GM13976 (cell line): Measurements from ENCODE around the gene LENG8.
A peak's percentile ranks its signal among the peaks of the same experiment; 100 is the strongest.

ENCODE experiments used
- DNase-seq: peaks from one replicate; pipeline ENCODE4 v3.0.0; 2012; ENCODE audit warnings: low spot score
- CTCF ChIP-seq: IDR thresholded peaks from 2 replicates; pipeline ENCODE4 v1.5.1; 2012; ENCODE audit warnings: borderline replicate concordance, mild to moderate bottlenecking; ENCODE audit not compliant: insufficient read depth; ENCODE audit errors: extremely low read depth, missing control alignments, control extremely low read depth
- in situ Hi-C: fragments of 300-500 bp; cut with MboI; formaldehyde crosslinking; loops from one replicate; pipeline ENCODE4 v1.12.0; 2022; ENCODE audit warnings: low sequenced_read_pairs, mixed read lengths, inconsistent platforms; ENCODE audit not compliant: unreplicated experiment

LENG8 gene

GRCh38 chr19:54470991-54471782 is 22.2 kb downstream of the LENG8 start:
- TF ChIP-seq CTCF = no peak
- in situ Hi-C loops = no loop called here
- peak; percentile 62 for DNase-seq

GRCh38 chr19:54473071-54473891 is 24.3 kb downstream of the LENG8 start, which contains the start of gene CDC42EP5:
TSS of gene CDC42EP5 (minus strand) at chr19:54473296. CDS start at chr19:54465547, 7,749 bp downstream.
- DNase-seq = peak; percentile 48
- in situ Hi-C loops = no loop called here
- no peak for TF ChIP-seq CTCF

GRCh38 chr19:54473892-54474372 is 24.9 kb downstream of the LENG8 start:
- peak; percentile 6 for DNase-seq
- TF ChIP-seq CTCF = no peak
- in situ Hi-C loops = no loop called here

GRCh38 chr19:54475706-54476105 is 26.7 kb downstream of the LENG8 start:
- in situ Hi-C loops = loop anchor here (25.0 kb wide), 2 partner anchors 187 to 437 kb away; partner anchors contain the start of genes LILRB4 and NCR1
- DNase-seq = no peak
- TF ChIP-seq CTCF = no peak

- in situ Hi-C loops = loop anchor here (25.0 kb wide), 2 partner anchors 185 to 435 kb away; partner anchors contain the start of genes LILRB4 and NCR1
These were observed 28.7 kb downstream of the LENG8 start for GRCh38 chr19:54477650-54478049.

More at GRCh38 chr19:54477650-54478049, 28.7 kb downstream of the LENG8 start:
- no peak for DNase-seq
- TF ChIP-seq CTCF = no peak
